Heart left ventricle (tissue), 16 donors: Measurements from ENCODE around the gene CMAS. TPM values are rescaled to one million over a fixed set of nuclear protein-coding genes. Genes with fewer than 3 reads are reported as not detected.
"Not testable (repeated sequence)": the region's sequence is repeated elsewhere in the genome, so short reads cannot be mapped to it uniquely, and the experiment has no call there.

Source experiments
- ATAC-seq, 4 donors: fragments of 200-7000 bp; cut with Tn5 transposase; one replicate each; pipeline ENCODE4 v1.9.1; 2020 to 2022; ENCODE audit warnings: moderate library complexity in 4 of 4, mild to moderate bottlenecking in 3 of 4, moderate number of reproducible peaks in 1 of 4
- DNase-seq, 5 donors: peaks; one replicate each; pipeline ENCODE4 v3.0.0-alpha.2; 2020
- H3K27ac ChIP-seq, 12 donors: fragments of 200-600 bp; sonication (generic) in 4 of 12; one replicate each; pipeline versions ENCODE4 v1.5.0 to v1.8.0; 2016 to 2022; ENCODE audit warnings: mild to moderate bottlenecking in 2 of 12
- H3K27me3 ChIP-seq, 9 donors: fragments of 200-600 bp; sonication (generic) in 2 of 9; one replicate each; pipeline versions ENCODE4 v1.5.1 to v1.8.0; 2016 to 2022; ENCODE audit warnings: mild to moderate bottlenecking in 3 of 9
- H3K36me3 ChIP-seq, 9 donors: fragments of 200-600 bp; sonication (generic) in 2 of 9; one replicate each; pipeline versions ENCODE4 v1.5.0 to v1.8.0; 2018 to 2022; ENCODE audit warnings: mild to moderate bottlenecking in 2 of 9
- H3K4me1 ChIP-seq, 12 donors: fragments of 200-600 bp; sonication (generic) in 4 of 12; one replicate each; pipeline versions ENCODE4 v1.5.0 to v1.8.0; 2016 to 2022; ENCODE audit warnings: mild to moderate bottlenecking in 3 of 12
- H3K4me3 ChIP-seq, 12 donors: fragments of 200-600 bp; sonication (generic) in 4 of 12; one replicate each; pipeline versions ENCODE4 v1.5.0 to v1.8.0; 2017 to 2022; ENCODE audit warnings: mild to moderate bottlenecking in 9 of 12, moderate library complexity in 4 of 12
- H3K9me3 ChIP-seq, 12 donors: fragments of 200-600 bp; sonication (generic) in 4 of 12; one replicate each; pipeline versions ENCODE4 v1.5.0 to v1.8.0; 2016 to 2022; ENCODE audit warnings: mild to moderate bottlenecking in 1 of 12
- CTCF ChIP-seq, 12 donors: fragments of 200-600 bp; sonication (generic) in 4 of 12; IDR thresholded peaks; one replicate each; pipeline versions ENCODE4 v1.5.0 to v1.8.0; 2018 to 2022; ENCODE audit warnings: antibody characterized with exemption in 12 of 12, mild to moderate bottlenecking in 5 of 12
- POLR2A ChIP-seq, 2 donors: fragments of 450-650 bp; IDR thresholded peaks; one replicate each; pipeline ENCODE4 v1.6.1; 2017; ENCODE audit warnings: antibody characterized with exemption in 2 of 2, mild to moderate bottlenecking in 2 of 2, moderate library complexity in 2 of 2
- WGBS, 4 donors: extraction: QIAGEN DNeasy Blood & Tissue Kit in 2 of 4; methylation state at CpG; one replicate each; pipeline versions ENCODE4 v1.1.5 to v1.1.7; 2013 to 2018; 5-methylcytosine and 5-hydroxymethylcytosine counted together
- intact Hi-C, 10 donors: fragments of 100-400 bp; cut with DNase I; formaldehyde crosslinking; loops; one replicate each; pipeline versions ENCODE4 v1.11.1 to v1.14.2; 2022
- polyA plus RNA-seq, 2 donors: library from polyadenylated mRNA; stranded (reverse); fragments of 200-250 nt; gene quantifications; one replicate each; pipeline ENCODE4 v1.2.3, GENCODE V29; 2013
- total RNA-seq, 9 donors: library from RNA; depleted of rRNA in 2 of 9; stranded (reverse); fragments of >200 nt in 2 of 9; fragmentation: NEBNext Ultra II Directional in 3 of 9; extraction: Animal tissue kit (Norgen Biotek cat#: 25700) in 3 of 9; gene quantifications; one replicate each; pipeline versions ENCODE4 v1.1.0 to v1.2.4, GENCODE V29; 2016 to 2023
- donor health status: ischemic (EF 13 %, LVEDD 7.1; RV severe dilation, severe dysfunction).
- donor health status: healthy with polysubstance abuse.
- donor health status: DM: no; HTN: yes; CAD: no.
- donor health status: DM: no; HTN: no; CAD: no.
- donor health status: ischemic (EF 25% LVEDD 6.9; RV normal size, moderate dysfunction).
- donor health status: ischemic (EF 25% LVEDD 5.7; RV mildly dilated, moderate dysfunction).
- donor health status: healthy.
- donor health status: DM: yes; HTN: yes; CAD: no.
- donor health status: ischemic (EF 35%, LVEDD 5.7; RV mildly dilated, moderate dysfunction).
- donor health status: nonischemic (EF 11% LVEDD 7.7; RV severe dilation, severe dysfunction).
- donor health status: DM: yes; HTN: yes; CAD: no.
- donor health status: PGD.
- donor health status: ischemic (EF 29% LVEDD 5.4; RV normal size, mild dysfunction).
- donor health status: nonischemic (EF 23%, LVEDD 6.1; RV moderate dilation, normal function).

CMAS gene
- total and polyA plus RNA-seq, 11 donors, result 21.5 to 55.8 (median 34.6) TPM

- 80 to 87% (median 85%) methylated on average over 2 of the region's 2 CpGs for WGBS, 4 donors
- no peaks in the 10 kb centered on the region for H3K27me3 ChIP-seq
- H3K27ac ChIP-seq, result no peak overlapping the region
- intact Hi-C loops, result loop anchor here in 3 of 10 donors (5.0 to 10.0 kb wide), 2 partner anchors 248 to 355 kb away; no protein-coding TSS in a partner anchor
- no peaks in the 10 kb centered on the region for H3K36me3 ChIP-seq
- DNase-seq (no peak), ATAC-seq (no peak)
- H3K4me3 ChIP-seq, result no peak overlapping the region
- H3K9me3 ChIP-seq, result no peaks in the 10 kb centered on the region
- no peak for TF ChIP-seq POLR2A (IDR thresholded peaks at IDR 0.05)
- TF ChIP-seq CTCF (IDR thresholded peaks at IDR 0.05), result no peak
- H3K4me1 ChIP-seq, result no peaks in the 10 kb centered on the region
Measured at GRCh38 chr12:22089486-22089885, 43.5 kb downstream of the CMAS start.

- not testable (repeated sequence) for H3K36me3 ChIP-seq, H3K9me3 ChIP-seq, ATAC-seq, H3K4me3 ChIP-seq, H3K27ac ChIP-seq, H3K27me3 ChIP-seq, DNase-seq
- intact Hi-C loops, result loop anchor here in 2 of 10 donors (5.0 kb wide), 1 partner anchor 238 kb away; no protein-coding TSS in a partner anchor
- peaks cover 0 to 13% (median 0%) of the 10 kb centered on the region in 12 donors for H3K4me1 ChIP-seq
- WGBS, 4 donors, result 88 to 97% (median 94%) methylated on average over 2 of the region's 2 CpGs
Measured at GRCh38 chr12:22099062-22099461, 53.0 kb downstream of the CMAS start.

GRCh38 chr12:22100958-22101748 is 55.1 kb downstream of the CMAS start:
- no peak overlapping the region for H3K27ac ChIP-seq
- TF ChIP-seq POLR2A (IDR thresholded peaks at IDR 0.05), result no peak
- peak; percentile 38 to 59 (median 53) for TF ChIP-seq CTCF (IDR thresholded peaks at IDR 0.05)
- peaks cover 0 to 13% (median 0%) of the 10 kb centered on the region in 12 donors for H3K4me1 ChIP-seq
- ATAC-seq (peak in 3 of 4 donors; percentile 68 to 74 (median 72)), DNase-seq (peak in 3 of 5 donors; percentile 26 to 42 (median 30))
- no peaks in the 10 kb centered on the region for H3K27me3 ChIP-seq
- intact Hi-C loops, result loop anchor here in 9 of 10 donors (1.0 to 5.0 kb wide), 6 partner anchors 234 to 342 kb away; partner anchors contain the start of gene ST8SIA1 (in 3 of the 9)
- H3K36me3 ChIP-seq, result no peaks in the 10 kb centered on the region
- 66 to 75% (median 71%) methylated on average over 6 of the region's 6 CpGs for WGBS, 4 donors
- H3K9me3 ChIP-seq, result no peaks in the 10 kb centered on the region
- H3K4me3 ChIP-seq, result no peak overlapping the region

- Histone ChIP-seq H3K4me1 (peaks cover 0 to 13% (median 0%) of the 10 kb centered on the region in 12 donors), H3K9me3 (no peaks in the 10 kb centered on the region), H3K27ac (no peak overlapping the region), H3K4me3 (no peak overlapping the region), H3K36me3 (no peaks in the 10 kb centered on the region), H3K27me3 (no peaks in the 10 kb centered on the region)
- intact Hi-C loops, result loop anchor here in 9 of 10 donors (1.0 to 5.0 kb wide), 6 partner anchors 233 to 342 kb away; partner anchors contain the start of gene ST8SIA1 (in 3 of the 9)
- 59 to 80% (median 70%) methylated on average over 1 to 5 of the region's 5 CpGs for WGBS, 4 donors
- DNase-seq (peak in 4 of 5 donors; percentile 23 to 59 (median 36)), ATAC-seq (peak; percentile 47 to 83 (median 74))
- TF ChIP-seq POLR2A (IDR thresholded peaks at IDR 0.05) (no peak), CTCF (IDR thresholded peaks at IDR 0.05) (no peak)
Measured at GRCh38 chr12:22101749-22102243, 55.8 kb downstream of the CMAS start.
